ENCODE results near the gene FARS2.

DNA sequence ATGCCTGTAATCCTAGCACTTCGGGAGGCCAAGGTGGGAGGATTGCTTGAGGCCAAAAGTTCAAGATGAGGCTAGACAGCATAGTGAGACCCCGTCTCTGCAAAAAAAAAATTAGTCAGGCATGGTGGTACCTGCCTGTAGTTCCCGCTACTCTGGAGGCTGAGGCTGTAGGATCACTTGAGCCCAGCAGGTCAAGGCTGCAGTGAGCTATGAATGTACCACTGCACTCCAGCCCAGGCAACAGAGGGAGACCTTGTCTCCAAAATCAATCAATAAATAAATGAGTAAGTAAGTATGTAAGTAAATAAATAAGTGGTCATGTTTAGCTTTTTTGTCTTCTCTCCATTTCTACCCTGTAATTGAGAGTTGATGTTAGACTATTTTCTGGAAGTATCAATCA, 336.8 kb downstream of the FARS2 start:
- TF ChIP-seq, protein P1, sequence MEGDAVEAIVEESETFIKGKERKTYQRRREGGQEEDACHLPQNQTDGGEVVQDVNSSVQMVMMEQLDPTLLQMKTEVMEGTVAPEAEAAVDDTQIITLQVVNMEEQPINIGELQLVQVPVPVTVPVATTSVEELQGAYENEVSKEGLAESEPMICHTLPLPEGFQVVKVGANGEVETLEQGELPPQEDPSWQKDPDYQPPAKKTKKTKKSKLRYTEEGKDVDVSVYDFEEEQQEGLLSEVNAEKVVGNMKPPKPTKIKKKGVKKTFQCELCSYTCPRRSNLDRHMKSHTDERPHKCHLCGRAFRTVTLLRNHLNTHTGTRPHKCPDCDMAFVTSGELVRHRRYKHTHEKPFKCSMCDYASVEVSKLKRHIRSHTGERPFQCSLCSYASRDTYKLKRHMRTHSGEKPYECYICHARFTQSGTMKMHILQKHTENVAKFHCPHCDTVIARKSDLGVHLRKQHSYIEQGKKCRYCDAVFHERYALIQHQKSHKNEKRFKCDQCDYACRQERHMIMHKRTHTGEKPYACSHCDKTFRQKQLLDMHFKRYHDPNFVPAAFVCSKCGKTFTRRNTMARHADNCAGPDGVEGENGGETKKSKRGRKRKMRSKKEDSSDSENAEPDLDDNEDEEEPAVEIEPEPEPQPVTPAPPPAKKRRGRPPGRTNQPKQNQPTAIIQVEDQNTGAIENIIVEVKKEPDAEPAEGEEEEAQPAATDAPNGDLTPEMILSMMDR (IDR thresholded peaks at IDR 0.05): no peak
- TF ChIP-seq POLR2A (IDR thresholded peaks at IDR 0.05): no peak

All from transverse colon (tissue), 3 donors.